Fibroblast of lung (primary cell): Measurements from ENCODE around the gene CHDH. TPM values are rescaled to one million over a fixed set of nuclear protein-coding genes. Genes with fewer than 3 reads are reported as not detected.

Experiments used
- DNase-seq, 2 donors: peaks; one replicate each; pipeline versions ENCODE4 v3.0.0 to v3.0.0-alpha.2; 2010; ENCODE audit warnings: low read depth in 2 of 2
- H2AFZ ChIP-seq: 2 replicates; pipeline ENCODE4 v1.5.1; 2012; ENCODE audit warnings: low read length, control low read depth, inconsistent platforms
- H3K27ac ChIP-seq: 2 replicates; pipeline ENCODE4 v1.5.1; 2011; ENCODE audit warnings: low read length, control low read depth; ENCODE audit not compliant: insufficient read depth
- H3K27me3 ChIP-seq: 2 replicates; pipeline ENCODE4 v1.5.1; 2011; ENCODE audit warnings: mild to moderate bottlenecking, low read length; ENCODE audit not compliant: control insufficient read depth, insufficient read depth
- H3K36me3 ChIP-seq: 2 replicates; pipeline ENCODE4 v1.5.1; 2011; ENCODE audit warnings: low read length; ENCODE audit not compliant: control insufficient read depth, insufficient read depth
- H3K4me1 ChIP-seq: 2 replicates; pipeline ENCODE4 v1.5.1; 2011; ENCODE audit warnings: low read length; ENCODE audit not compliant: control insufficient read depth, insufficient read depth; ENCODE audit errors: extremely low read depth
- H3K4me2 ChIP-seq: 2 replicates; pipeline ENCODE4 v1.5.1; 2011; ENCODE audit warnings: low read length, control low read depth; ENCODE audit not compliant: insufficient read depth; ENCODE audit errors: extremely low read depth
- H3K4me3 ChIP-seq, 4 experiments: fragments of 200-600 bp in 1 of 4; sonication (generic) in 1 of 4; replicated peaks in 1 of 4; 2 replicates each; pipeline ENCODE4 v1.5.1; 2011 to 2016; ENCODE audit warnings: low read length in 4 of 4, low read depth in 3 of 4, mild to moderate bottlenecking in 3 of 4, control low read depth in 2 of 4, inconsistent platforms in 1 of 4, mixed read lengths in 1 of 4; ENCODE audit not compliant: insufficient read depth in 1 of 4; ENCODE audit errors: control extremely low read depth in 1 of 4
- H3K79me2 ChIP-seq: 2 replicates; pipeline ENCODE4 v1.5.1; 2012; ENCODE audit warnings: mild to moderate bottlenecking, low read length, inconsistent platforms; ENCODE audit not compliant: control insufficient read depth, insufficient read depth
- H3K9ac ChIP-seq: 2 replicates; pipeline ENCODE4 v1.5.1; 2011; ENCODE audit warnings: mild to moderate bottlenecking, low read length, control low read depth; ENCODE audit not compliant: insufficient read depth
- H3K9me3 ChIP-seq: 2 replicates; pipeline ENCODE4 v1.5.1; 2012; ENCODE audit warnings: low read depth, low read length; ENCODE audit not compliant: control insufficient read depth, insufficient read depth
- H4K20me1 ChIP-seq: 2 replicates; pipeline ENCODE4 v1.5.1; 2011; ENCODE audit warnings: low read length; ENCODE audit not compliant: control insufficient read depth, insufficient read depth; ENCODE audit errors: extremely low read depth
- CTCF ChIP-seq, 2 donors: IDR thresholded peaks in 1 of 2; conservative IDR thresholded peaks in 1 of 2; 1 replicate in 1 of 2; 2 replicates in 1 of 2; pipeline ENCODE4 v1.5.1; 2011 to 2012; ENCODE audit warnings: low read length in 2 of 2, control low read depth in 1 of 2, inconsistent platforms in 1 of 2, low read depth in 1 of 2, mild to moderate bottlenecking in 1 of 2
- EZH2 ChIP-seq: IDR thresholded peaks from 2 replicates; pipeline ENCODE4 v1.5.1; 2012; ENCODE audit warnings: low read length, control low read depth, mild to moderate bottlenecking; ENCODE audit errors: missing control alignments
- polyA plus RNA-seq, 2 donors: library from polyadenylated mRNA; depleted of rRNA in 1 of 2; stranded (reverse) in 1 of 2; unstranded in 1 of 2; fragments of >200 nt; gene quantifications; 2 replicates each; pipeline ENCODE4 v1.2.1, GENCODE V29; 2011 to 2012; ENCODE audit warnings: missing spikeins in 1 of 2
- total RNA-seq: library from RNA; depleted of rRNA; stranded (reverse); fragments of >200 nt; gene quantifications from 2 replicates; pipeline ENCODE4 v1.2.1, GENCODE V29; 2014

CHDH gene
- total and polyA plus RNA-seq, 2 donors (not counting 1 experiment from before 2014, with no cell fraction given) = 0.23 to 0.83 TPM

- Histone ChIP-seq H3K4me3 (no peak overlapping the region), H3K36me3 (no peaks in the 10 kb centered on the region), H3K9ac (no peak overlapping the region), H4K20me1 (no peaks in the 10 kb centered on the region), H2AFZ (no peak overlapping the region), H3K79me2 (no peaks in the 10 kb centered on the region), H3K27me3 (no peaks in the 10 kb centered on the region), H3K27ac (no peak overlapping the region), H3K4me2 (no peak overlapping the region), H3K4me1 (no peaks in the 10 kb centered on the region), H3K9me3 (no peaks in the 10 kb centered on the region)
- TF ChIP-seq CTCF (conservative IDR thresholded peaks at IDR 0.05 in 1 of 2, IDR thresholded peaks at IDR 0.05 in 1 of 2; ENCODE audit: low read depth in 1 of 2, low read length in 2 of 2) = no peak
- no peak for TF ChIP-seq EZH2
- DNase-seq = no peak
Measured at GRCh38 chr3:53795789-53796560, 50.2 kb downstream of the CHDH start.

- H2AFZ ChIP-seq = no peak overlapping the region
- no peak overlapping the region for H3K4me2 ChIP-seq
- H4K20me1 ChIP-seq = no peaks in the 10 kb centered on the region
- H3K9ac ChIP-seq = no peak overlapping the region
- TF ChIP-seq CTCF (conservative IDR thresholded peaks at IDR 0.05 in 1 of 2, IDR thresholded peaks at IDR 0.05 in 1 of 2; ENCODE audit: low read depth in 1 of 2, low read length in 2 of 2) (no peak), EZH2 (no peak)
- H3K36me3 ChIP-seq = no peaks in the 10 kb centered on the region
- no peak overlapping the region for H3K4me3 ChIP-seq
- H3K9me3 ChIP-seq = no peaks in the 10 kb centered on the region
- no peak overlapping the region for H3K27ac ChIP-seq
- H3K79me2 ChIP-seq = no peaks in the 10 kb centered on the region
- no peaks in the 10 kb centered on the region for H3K27me3 ChIP-seq
- H3K4me1 ChIP-seq = no peaks in the 10 kb centered on the region
- no peak for DNase-seq
Measured at GRCh38 chr3:53795176-53795575, 51.0 kb downstream of the CHDH start.

GRCh38 chr3:53794597-53794996 lies 51.6 kb downstream of the CHDH start:
- Histone ChIP-seq H3K27me3 (no peaks in the 10 kb centered on the region), H2AFZ (no peak overlapping the region), H3K4me1 (no peaks in the 10 kb centered on the region), H3K79me2 (no peaks in the 10 kb centered on the region), H3K36me3 (no peaks in the 10 kb centered on the region), H3K9ac (no peak overlapping the region), H4K20me1 (no peaks in the 10 kb centered on the region), H3K4me3 (no peak overlapping the region), H3K4me2 (no peak overlapping the region), H3K27ac (no peak overlapping the region), H3K9me3 (no peaks in the 10 kb centered on the region)
- DNase-seq = peak in 1 of 2 donors; percentile 52
- no peak for TF ChIP-seq CTCF (conservative IDR thresholded peaks at IDR 0.05 in 1 of 2, IDR thresholded peaks at IDR 0.05 in 1 of 2; ENCODE audit: low read depth in 1 of 2, low read length in 2 of 2)
- TF ChIP-seq EZH2 = no peak
